Omental fat pad (tissue), 4 donors: ENCODE data around the gene RPS15. TPM values are rescaled to one million over a fixed set of nuclear protein-coding genes. Genes with fewer than 3 reads are reported as not detected.
A peak's percentile ranks its signal among the peaks of the same experiment; 100 is the strongest.

Experiments used
- ATAC-seq: fragments of 150-250 bp; one replicate; pipeline ENCODE4 v1.9.1; 2016; ENCODE audit warnings: mild to moderate bottlenecking, moderate library complexity; ENCODE audit not compliant: low FRiP score
- DNase-seq: peaks from one replicate; pipeline ENCODE4 v3.0.0-alpha.2; 2019; ENCODE audit warnings: low spot score
- CTCF ChIP-seq, 3 donors: fragments of 450-650 bp; IDR thresholded peaks; one replicate each; pipeline ENCODE4 v1.5.1; 2016 to 2017; ENCODE audit warnings: antibody characterized with exemption in 3 of 3, mild to moderate bottlenecking in 3 of 3, moderate library complexity in 2 of 3
- total RNA-seq, 4 donors: library from RNA; depleted of rRNA; stranded (reverse); fragments of >200 nt; gene quantifications; one replicate each; pipeline ENCODE4 v1.1.0, GENCODE V29; 2016

The RPS15 gene
- total RNA-seq: 1,000 to 10,000 TPM; 2,522 to 3,708 (median 2,994) TPM

DNA sequence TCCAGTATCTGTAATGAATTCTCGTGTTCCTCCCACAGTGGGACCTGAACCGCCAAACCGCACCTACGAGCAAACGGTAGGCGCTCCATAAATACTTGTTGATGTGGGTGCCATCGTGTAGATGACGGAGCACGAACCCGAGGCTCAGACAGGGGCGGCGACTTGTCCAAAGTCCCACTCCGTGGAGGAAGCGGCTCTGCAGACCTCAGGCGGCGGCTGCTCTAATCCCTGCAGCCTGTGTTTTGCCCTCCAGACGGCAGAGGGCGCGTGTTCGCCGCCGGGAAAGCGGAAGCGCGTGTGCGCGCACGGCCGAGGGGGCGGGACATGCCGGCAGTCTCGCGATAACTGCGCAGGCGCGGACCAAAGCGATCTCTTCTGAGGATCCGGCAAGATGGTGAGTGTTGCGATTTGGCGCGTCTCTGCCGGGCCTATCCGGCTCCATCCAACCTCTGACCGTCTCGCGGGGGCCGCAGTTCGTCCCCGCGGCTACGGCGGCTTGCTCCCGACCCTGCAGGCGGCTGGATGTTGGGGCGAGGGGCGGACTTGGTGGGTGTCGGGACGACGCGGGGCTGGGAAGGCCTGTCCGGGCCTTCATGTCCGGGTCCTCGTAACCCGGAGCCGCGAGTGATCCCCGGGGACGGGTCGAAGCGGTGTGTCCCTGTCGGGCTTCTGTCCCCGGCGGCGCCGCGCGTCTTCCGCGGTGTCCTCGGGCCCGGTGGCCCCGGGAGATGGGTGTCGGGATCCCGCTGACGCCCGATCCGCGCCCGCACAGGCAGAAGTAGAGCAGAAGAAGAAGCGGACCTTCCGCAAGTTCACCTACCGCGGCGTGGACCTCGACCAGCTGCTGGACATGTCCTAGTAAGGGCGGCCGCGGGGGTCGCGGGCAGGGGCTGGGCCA, at the start of gene RPS15:
RPS15 (plus strand) TSS at position 362 of the 898 bp plus-strand sequence; CDS start at position 392, 30 bp downstream.
- peak in 2 of 3 donors; percentile 77 to 87 for TF ChIP-seq CTCF (IDR thresholded peaks at IDR 0.05)
- peak; percentile 87 for DNase-seq
- ATAC-seq: peak; percentile 81

DNA sequence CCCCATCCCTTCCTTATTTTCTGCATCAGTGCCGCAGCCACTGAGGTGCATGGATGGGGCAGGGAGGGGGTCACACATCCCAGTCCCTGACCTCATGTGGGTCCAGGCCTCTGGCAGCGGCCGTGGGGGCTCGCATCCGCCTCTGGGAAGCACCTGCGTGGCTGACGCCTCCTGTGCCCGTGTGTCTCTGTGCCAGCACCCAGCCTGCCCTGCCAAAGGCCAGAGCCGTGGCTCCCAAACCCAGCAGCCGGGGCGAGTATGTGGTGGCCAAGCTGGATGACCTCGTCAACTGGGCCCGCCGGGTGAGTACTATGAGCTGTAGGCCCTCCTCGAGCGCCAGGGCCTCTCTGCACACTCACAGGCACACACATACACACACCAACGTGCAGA, 49.6 kb upstream of the RPS15 start:
- DNase-seq: no peak
- TF ChIP-seq CTCF (IDR thresholded peaks at IDR 0.05): no peak
- ATAC-seq: no peak

DNA sequence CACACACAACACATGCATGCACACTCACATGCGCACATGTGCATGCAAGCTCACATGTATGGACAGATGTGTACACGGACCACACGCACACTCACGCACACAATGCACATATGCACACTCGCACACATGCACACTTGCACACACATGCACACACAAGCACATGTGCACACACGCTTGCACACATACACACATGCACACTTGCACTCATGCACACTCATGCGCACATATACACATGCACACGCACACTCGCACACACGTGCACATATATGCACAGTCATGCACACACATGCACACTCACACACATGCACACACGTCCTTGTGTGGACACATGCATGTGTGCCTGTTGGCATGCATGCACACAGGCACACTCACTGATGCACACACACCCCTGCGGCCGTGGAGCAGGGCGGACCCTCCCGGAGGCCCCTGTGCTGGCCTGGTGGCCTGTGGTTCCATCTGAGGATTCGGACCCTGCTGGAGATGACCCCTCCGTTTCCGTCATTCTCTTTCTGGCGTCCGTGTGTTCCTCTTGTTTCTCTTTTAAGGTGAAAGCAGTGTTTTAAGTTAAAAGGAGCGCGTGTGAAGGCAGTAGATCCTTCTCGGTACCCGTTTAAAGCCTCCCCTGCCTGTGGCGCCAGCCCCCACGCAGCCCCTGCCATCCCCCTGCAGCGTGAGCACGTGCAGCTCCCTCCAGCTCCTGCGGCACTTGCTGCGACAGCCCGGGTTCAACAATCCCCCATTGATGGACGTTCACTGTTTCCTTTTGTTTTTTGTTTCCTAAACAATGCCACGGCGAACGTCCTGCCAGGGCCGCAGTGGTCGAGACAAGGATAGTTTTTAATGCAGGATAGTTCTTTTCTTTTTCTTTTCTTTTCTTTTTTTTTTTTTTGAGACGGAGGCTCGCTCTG, 48.9 kb upstream of the RPS15 start:
- ATAC-seq: no peak
- DNase-seq: no peak
- no peak for TF ChIP-seq CTCF (IDR thresholded peaks at IDR 0.05)

GRCh38 chr19:1390890-1391423, 47.2 kb upstream of the RPS15 start:
- no peak for ATAC-seq
- DNase-seq: no peak
- TF ChIP-seq CTCF (IDR thresholded peaks at IDR 0.05): no peak

DNA sequence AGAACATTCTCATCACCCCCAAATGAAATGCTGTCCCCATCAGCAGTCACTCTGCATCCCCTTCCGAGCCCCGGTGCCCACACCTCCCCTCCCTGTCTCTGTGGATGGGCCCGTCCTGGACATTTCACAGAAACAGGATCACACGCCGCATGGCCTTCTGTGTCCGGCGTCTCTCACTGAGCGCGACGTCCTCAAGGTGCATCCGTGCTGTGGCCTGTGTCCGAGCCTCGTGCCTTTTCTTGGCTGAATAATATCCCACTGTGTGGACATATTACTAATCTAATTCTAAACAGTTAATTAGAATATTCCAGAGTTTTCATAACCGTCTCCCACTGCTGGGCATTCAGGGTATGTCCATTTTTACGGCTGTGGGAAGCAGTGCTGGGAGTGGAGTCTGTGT, 45.8 kb upstream of the RPS15 start:
- ATAC-seq: no peak
- DNase-seq: no peak
- no peak for TF ChIP-seq CTCF (IDR thresholded peaks at IDR 0.05)

GRCh38 chr19:1392939-1393530, 45.2 kb upstream of the RPS15 start:
- TF ChIP-seq CTCF (IDR thresholded peaks at IDR 0.05): no peak
- ATAC-seq (no peak), DNase-seq (no peak)
